ENCODE measurements around the gene LMO7.
"Not testable (repeated sequence)": the region's sequence is repeated elsewhere in the genome, so short reads cannot be mapped to it uniquely, and the experiment has no call there.

The LMO7 gene

DNA sequence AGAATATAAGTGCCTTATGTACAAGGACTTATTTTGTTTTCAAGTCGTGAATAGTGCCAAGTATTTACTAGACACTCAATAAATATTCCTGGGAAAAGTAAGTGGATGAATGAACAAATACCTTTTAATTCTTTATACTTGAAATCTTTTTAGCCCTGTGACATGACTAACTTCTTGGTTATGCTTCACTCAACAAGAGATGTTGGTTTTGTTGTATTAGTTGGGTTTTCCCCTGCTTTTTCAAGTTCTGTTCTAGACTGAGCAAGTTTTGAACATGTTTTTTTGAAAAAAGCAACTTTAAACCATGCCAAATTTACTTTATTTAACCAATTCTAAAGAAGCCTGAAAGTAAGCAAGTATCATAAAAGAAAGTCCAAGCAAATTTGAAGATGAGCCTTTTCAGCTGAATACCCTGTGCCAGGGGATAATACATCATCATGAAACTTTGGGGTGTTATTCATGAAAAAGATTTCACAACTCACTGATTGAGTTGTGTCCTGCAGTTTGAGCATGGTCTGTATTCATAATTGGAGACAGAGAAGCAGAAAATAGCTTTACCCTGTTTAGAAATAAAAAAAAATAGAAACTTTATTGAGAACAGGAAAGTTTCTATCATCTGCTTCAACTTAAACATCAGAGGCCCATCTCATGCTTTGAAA lies 11.1 kb downstream of the LMO7 start:
- no peak for DNase-seq (ENCODE audit: low read depth)

DNA sequence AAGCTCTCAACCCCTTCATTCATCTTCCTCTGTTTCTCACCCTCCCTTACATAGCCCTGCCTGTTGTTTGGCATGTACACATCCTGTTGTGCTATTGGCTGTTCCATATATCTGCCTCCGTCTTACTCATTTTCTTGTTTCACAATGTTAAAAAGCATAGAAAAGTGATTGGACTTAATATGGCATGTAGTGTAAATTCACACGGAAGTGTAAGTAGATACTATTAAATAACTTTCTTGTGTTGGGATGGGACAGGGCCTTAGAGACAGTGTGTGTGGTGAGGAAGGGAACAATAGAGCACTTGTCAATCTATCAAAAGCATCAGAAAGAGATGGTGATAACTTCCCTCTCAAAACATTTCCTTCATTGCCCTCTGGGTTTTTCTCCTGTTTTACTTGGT lies 12.3 kb downstream of the LMO7 start:
- DNase-seq (ENCODE audit: low read depth), result no peak

DNA sequence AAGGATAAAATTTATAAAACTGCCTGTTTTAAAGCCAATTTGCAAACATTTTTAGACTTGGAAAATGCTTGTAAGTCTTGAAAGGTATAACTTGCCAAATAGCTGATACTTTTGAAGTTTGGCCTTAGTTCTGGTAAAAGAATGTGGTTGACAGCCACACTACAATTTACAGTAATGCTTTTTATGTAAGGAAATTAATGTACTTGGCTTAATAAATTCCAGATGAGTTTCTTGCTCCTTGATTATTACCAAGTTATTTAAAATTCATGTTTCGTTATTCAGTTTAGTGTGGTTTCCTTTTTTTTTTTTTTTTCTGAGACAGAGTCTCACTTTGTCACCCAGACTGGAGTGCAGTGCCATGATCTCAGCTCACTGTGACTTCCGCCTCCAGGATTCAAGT lies 14.9 kb downstream of the LMO7 start:
- DNase-seq (ENCODE audit: low read depth), result no peak

DNA sequence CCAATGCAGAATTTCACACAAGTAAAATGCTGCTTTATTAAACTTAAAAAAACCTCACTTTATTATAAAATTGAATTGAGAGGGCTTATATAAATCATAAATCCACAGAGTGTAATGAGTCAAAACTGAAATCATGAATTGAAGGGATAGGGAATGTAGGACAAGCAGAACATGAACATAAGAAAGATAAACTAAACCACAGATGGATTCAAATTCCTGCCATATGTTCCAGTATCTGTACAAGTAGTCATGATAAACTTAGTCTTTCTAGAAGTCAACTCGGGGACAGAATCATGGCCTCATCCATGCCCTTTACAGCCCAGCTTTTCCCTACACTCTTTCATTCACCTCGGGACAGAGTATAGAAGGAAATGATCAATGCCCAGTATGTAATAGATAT lies 16.6 kb downstream of the LMO7 start:
- DNase-seq (ENCODE audit: low read depth), result no peak

DNA sequence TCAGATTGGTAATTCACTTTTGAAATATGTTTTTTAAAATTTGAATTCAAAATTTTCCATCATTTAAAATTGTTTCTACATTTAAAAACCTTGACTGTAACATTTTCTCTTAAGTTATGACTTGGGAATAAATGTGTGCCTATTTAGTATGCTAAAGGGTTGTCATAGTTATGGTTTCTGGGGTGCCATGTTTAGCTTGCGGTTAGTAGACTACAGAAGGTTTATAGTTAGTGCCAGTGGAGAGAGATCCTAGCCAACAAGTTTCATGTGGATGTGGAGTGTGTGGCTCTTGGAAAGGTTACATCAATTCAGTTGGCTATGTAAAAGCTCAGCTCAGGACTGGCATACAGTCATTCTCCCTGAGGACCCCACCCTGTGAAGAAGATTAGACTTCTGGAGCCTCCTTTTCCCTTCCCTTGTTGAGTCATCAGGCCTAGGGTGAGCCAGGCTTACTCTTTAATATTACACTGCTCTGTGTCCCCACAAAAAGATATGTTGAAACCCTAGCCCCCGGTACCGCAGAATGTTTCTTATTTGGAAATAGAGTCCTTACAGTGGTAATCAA lies 20.4 kb downstream of the LMO7 start:
- DNase-seq (ENCODE audit: low read depth), result no peak

DNA sequence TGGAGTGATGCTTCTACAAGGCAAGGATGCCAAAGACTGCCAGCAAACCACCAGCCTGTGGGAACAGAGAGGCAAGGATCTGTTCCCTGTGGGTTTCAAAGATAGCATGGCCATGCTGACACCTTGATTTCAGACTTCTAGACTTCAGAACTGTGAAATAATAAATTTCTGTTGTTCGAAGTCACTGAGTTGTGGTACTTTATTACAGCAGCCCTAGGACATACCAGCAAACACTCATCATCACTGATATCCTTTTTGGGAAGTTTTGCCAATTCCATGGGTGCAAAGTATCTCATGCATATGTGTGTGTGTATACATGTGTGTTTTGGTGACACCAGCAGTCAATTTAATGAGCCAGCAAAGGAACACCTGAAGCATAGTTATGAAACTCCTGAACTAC lies 21.0 kb downstream of the LMO7 start:
- no peak for DNase-seq (ENCODE audit: low read depth)

DNA sequence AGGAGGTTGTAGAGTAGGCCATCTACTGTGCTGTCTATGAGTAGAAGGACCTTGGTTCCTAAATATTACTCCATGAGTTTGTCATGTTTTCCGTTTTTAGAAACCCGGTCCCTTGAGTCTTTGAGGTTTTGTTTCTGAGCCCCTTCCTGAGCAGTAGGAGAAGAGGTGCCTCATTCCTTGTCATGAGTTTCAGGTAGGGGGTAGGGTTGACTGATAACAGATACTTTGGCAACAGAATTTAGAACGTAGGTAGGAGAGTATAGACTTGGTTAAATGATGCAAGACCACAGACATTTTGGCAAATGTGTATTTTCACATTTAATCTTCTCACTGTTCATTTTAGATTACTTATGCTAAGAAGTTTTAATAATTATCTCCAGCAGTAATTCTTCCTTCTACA lies 24.6 kb downstream of the LMO7 start:
- DNase-seq (ENCODE audit: low read depth), result no peak

DNA sequence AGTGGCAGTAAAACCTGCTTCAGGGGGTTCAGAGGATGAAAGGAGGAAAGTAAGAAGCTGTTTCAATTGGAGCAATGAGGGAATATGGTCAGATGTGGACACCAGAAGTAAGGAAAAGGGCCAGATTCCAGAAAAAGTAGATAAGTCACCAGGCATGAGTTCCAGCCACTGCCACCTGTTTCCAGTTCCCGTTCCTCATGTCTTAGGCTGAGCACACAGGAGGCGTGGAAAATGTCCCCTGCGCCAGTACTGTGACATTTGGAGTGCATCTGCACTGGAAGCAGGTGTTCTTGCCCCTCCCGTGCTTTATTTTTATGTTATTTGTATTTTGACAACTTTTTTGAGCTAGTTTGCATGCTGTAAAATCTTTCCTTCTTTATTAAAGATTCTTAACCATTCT lies 25.3 kb downstream of the LMO7 start:
- DNase-seq (ENCODE audit: low read depth), result no peak

DNA sequence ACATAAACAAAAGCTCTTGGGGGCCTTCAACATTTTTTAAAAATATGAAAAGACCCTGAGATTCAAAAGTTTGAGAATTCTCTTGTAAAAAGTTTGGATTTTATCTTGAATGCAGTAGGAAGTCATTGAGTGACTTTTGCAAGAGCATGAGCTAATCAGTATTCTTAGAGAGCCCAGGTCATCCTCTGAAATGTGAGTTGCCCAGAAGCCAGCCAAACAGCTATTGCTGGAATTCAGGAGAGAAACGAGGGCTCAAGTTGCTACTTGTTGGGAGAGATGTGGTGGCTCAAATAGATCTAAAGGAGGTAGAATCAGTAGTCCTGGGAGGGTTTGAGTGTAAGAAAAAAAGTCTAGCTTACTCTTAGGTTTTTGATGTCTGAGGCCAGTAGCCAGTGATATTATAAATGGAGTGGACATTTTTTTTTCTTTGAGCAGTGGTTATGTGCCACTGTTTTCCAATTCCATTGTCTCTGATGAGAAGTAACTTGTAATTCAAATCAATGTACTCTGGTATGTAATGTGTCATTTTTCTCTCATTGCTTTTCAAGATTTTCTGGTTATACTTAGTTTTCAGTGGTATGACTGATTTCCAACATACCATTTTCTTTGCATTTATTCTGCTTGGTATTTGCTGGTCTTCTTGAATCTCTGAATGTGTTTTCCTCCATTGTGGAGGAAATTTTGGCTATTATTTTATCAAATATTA lies 30.7 kb downstream of the LMO7 start:
- DNase-seq (ENCODE audit: low read depth), result no peak

DNA sequence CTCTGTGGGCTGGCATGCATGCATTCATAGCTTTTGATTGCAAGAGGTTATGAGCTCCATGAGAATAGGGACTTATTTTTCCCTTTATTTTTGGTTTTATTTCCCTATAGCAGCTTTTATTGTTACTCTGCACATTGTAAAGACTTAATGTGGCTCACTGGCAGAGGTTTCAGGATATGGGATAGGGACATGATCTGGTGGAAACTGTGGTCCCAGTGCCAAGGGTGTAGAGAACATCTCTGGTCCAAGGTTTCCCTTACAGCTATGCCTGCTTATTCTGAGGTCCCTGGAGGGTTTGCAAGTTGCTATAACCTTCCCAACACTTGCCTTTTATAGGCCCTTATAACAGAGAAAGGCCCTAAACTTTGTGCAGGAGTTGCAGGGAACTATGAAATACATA lies 33.6 kb downstream of the LMO7 start:
- DNase-seq (ENCODE audit: low read depth), result no peak

DNA sequence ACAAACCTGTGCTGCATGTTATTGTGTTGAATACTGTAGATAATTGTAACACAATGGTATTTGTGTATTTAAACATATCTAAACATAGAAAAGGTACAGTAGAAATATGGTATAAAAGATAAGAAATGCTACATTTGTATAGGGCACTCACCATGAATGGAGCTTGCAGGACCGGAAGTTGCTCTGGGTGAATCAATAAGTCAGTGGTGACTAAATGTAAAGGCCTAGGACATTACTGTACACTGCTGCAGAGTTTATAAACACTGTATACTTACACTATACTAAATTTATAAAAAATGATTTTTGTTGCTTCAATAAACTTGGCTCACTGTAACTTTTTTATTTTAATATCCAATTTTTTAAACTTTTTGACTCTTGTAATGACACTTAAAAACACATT lies 34.4 kb downstream of the LMO7 start:
- DNase-seq (ENCODE audit: low read depth), result no peak

DNA sequence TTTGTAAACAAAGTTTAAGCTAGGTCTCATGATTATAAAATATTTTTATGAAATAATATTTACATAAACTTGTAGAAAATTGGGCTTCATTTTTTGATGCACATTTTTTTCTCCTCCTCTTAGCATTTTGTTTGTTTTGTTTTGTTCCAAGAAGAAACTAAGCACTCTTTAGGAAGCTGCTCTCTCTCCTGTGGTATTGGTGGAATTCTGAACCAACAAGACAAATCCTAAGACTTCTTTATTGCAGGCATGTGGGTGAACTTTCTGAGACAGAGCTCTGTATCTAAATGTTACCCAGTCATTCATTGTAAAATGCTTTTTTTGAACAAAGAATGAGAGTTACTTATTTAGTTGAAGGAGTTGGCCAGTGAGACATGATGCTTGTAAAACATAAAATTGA lies 39.3 kb downstream of the LMO7 start:
- no peak for DNase-seq (ENCODE audit: low read depth)

DNA sequence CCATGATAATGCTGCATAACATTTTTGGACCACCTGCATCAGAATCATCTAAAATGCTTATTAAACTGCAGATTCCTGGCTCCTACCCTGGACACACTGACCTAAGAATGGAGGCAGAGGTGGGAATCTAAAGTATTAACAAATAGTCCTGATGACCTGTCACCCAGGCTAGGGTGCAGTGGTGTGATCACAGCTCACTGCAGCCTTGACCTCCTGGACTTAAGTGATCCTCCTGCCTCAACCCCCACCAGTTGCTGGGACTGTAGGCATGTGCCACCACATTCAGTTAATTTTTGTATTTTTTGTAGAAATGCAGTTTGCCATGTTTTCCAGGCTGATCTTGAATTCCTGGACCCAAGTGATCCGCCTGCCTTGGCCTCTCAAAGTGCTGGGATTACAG lies 43.3 kb downstream of the LMO7 start:
- no peak for DNase-seq (ENCODE audit: low read depth)

DNA sequence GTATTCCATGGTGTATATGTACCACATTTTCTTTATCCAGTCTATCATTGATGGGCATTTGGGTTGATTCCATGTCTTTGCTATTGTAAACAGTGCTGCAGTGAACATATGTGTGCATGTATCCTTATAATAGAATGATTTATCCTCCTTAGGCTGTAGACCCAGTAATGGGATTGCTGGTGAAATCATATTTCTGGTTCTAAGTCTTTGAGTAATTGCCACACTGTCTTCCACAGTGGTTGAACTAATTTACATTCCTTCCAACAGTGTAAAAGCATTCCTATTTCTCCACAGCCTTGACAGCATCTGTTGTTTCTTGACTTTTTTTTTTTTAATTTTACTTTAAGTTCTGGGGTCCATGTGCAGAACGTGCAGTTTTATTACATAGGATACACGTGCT lies 44.1 kb downstream of the LMO7 start:
- not testable (repeated sequence) for DNase-seq (ENCODE audit: low read depth)

DNA sequence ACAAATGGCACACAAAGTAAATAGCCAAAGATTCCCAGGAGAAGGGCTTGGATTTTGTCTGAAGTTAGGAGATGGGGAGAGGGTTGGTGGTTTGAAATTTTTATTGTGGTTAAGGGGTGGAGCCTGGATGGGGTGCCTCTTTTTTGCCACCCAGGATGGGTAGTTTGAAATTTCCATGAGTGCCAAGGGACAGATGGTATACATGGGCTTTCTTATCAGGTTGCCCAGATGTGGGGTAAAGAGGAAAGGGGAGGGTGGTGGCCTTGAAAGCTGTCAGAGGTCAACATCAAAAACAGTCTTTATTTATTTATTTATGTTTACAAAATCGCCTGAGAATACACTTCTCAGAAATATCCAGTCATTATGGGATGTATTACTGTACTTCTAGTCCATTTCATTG lies 46.2 kb downstream of the LMO7 start:
- no peak for DNase-seq (ENCODE audit: low read depth)

DNA sequence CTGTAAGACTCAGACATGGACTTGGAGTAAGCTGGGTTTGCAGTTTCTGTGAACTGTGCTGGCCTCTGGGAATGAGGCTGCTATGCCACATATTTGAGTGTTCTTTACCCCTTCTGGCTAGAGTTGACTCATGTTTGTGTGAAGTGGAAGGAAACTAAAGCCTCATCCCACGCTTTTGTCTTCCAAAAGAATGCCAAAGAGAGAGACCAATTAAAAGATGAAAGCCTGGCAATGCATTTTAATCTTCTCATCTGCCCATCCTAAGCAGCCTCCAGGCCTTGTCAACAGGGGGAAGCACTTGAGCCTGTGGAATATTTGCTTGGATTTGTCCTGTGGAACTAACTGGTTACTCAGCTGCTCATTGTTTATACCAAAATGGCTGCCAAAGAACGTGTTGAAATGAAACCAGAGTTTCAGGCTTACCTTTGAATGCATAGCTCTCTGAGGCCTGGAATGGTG lies 49.1 kb downstream of the LMO7 start:
- no peak for DNase-seq (ENCODE audit: low read depth)

DNA sequence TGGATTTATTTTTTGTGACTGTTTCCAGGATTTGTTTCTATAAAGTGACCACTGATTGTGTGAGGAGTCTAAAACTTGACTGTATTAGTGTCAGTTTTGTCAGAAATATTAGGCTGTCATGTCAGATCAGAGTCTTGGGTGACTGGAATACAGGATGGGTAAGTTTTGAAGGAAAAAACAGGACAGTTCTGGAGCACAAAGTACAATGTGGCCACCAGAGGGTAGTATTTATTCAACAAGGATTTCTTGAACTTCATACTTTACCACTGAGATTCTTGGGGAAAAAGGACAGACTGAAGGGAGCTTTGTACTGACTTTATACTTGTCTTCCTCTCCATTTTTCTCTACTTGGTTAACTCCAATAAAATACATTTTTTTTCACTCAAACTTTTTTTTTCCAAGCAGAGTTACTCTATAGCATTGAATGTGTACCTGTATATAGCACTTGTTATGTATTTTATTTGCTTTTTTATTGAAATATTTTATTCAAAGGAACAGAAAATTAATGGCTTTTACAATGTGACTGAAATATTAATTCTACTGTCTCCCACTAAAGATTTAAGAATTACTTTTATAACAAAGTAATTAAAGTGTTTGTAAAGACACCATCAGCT lies 51.1 kb downstream of the LMO7 start:
- DNase-seq (ENCODE audit: low read depth), result no peak

DNA sequence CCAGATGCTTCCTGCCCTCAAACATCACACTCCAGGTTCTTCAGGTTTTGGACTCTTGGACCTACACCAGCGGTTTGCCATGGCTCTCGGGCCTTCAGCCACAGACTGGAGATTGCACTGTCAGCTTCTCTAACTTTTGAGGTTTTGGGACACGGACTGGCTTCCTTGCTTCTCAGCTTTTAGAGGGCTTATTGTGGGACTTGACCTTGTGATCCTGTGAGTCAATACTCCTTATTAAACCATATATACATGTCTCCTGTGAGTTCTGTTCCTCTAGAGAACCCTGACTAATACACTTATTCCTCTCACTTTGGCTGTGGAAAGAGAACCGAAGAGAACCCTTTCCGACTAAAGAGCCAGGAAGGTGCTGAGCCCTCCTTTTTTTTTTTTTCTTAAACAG lies 53.6 kb downstream of the LMO7 start:
- DNase-seq (ENCODE audit: low read depth), result no peak

DNA sequence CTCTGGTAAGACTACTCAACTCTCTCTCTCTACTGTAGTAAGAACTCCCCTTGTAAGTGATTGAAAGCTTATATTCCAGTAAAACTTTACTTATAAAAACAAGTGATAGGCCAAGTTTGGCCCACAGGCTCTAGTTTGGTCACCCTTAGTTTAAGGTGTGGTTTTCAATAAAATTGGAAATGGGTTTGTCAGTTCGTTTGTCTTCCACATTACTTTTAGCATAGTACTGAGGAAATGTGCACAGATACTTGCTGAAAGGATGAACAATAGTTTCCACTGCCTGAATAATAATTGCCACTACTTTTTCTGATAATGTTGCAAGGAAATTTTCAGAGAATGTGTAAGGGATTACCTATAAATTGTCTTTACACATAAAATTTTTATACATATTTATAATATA lies 54.5 kb downstream of the LMO7 start:
- DNase-seq (ENCODE audit: low read depth), result no peak

DNA sequence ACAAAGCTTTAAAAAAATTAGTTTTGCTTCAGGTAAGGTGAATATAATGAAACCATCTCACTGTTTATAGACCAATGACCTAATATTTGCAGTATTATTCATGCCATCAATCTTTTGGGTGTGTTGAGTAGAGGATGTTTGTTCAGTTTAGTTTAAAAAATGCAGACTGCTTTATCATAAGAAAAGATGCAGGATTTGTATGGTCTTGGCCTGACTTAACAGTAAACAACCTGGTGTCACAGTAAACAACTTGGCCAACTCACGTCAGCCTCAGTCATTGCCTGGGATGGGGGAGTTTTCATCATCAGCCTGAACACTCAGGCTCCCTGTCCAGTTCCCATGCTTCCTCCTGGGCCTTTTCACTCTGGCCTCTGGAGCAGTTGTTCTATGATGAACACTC lies 55.1 kb downstream of the LMO7 start:
- no peak for DNase-seq (ENCODE audit: low read depth)

DNA sequence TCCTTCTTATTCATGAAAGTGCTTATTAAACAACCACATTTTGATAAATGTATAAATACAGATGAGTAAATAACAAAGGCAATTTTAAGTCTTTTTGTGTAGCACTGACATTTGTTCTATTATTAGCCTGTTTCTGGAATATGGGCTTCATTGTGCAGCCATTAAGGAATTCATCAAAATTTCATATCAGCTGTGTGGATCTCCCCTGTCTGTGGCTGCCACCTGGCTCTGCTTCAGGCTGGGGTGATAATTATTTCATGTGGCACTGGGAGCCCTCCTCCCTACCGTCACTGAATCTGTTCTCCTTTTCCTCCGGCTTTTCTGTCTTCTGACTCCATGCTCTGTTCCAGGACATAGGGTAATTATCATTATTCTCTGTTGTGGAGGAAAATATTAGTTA lies 57.1 kb downstream of the LMO7 start:
- no peak for DNase-seq (ENCODE audit: low read depth)

DNA sequence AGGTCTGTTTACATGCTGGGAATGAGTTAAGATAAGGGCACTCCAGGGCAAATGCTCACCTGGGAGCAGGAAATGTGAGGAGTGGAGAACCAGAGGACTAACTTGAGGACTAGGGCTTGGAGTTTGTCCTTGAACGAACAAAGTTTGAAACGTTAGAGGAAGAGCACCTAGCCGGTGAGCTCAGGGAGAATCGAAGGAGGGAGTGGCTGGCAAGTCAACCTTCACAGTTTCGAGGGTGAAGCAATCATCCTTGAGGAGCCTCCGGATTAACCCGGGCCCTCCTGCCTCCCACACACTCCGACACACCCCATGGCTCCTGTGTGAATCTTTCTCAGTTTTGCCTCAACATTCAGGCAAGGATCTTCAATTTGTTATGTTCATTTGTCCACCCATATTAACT lies 58.6 kb downstream of the LMO7 start:
- DNase-seq (ENCODE audit: low read depth), result no peak

DNA sequence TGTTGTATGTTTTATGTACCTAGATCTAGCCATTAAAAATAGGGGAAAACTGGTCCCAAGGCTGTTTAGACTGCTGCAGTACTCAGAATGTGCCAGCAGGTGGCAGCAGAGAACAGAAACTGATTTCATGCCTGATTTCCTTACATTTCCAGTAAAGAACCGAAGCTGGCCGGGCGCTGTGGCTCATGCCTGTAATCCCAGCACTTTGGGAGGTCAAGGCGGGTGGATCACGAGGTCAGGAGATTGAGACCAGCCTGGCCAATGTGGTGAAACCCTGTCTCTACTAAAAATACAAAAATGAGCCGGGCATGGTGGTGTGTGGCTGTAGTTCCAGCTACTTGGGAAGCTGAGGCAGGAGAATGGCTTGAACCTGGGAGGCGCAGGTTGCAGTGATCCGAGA lies 59.8 kb downstream of the LMO7 start:
- DNase-seq (ENCODE audit: low read depth), result peak; percentile 60

All from activated gamma-delta T cell treated with anti-CD3 and anti-CD28 coated beads, Interleukin-2, amount 50 U/mL, for 16 hours (primary cell).